ENCODE data around the gene LRRTM3.

The LRRTM3 gene

GRCh38 chr10:66981361-66982052, 55.7 kb downstream of the LRRTM3 start:
- no peaks in the 10 kb centered on the region for H3K4me1 Mint-ChIP-seq (ENCODE audit: low read depth)
- peaks cover 3% of the 10 kb centered on the region for H3K9me3 Mint-ChIP-seq (ENCODE audit: low read depth)
- H3K36me3 Mint-ChIP-seq: no peaks in the 10 kb centered on the region
- no peak overlapping the region for H3K4me3 Mint-ChIP-seq
- no peak overlapping the region for H3K27ac Mint-ChIP-seq
- no peaks in the 10 kb centered on the region for H3K27me3 Mint-ChIP-seq

GRCh38 chr10:66982053-66982420, 56.2 kb downstream of the LRRTM3 start:
- Mint-ChIP-seq H3K4me3 (no peak overlapping the region), H3K27ac (no peak overlapping the region), H3K9me3 (ENCODE audit: low read depth) (peaks cover 3% of the 10 kb centered on the region), H3K4me1 (ENCODE audit: low read depth) (no peaks in the 10 kb centered on the region), H3K27me3 (no peaks in the 10 kb centered on the region), H3K36me3 (no peaks in the 10 kb centered on the region)

GRCh38 chr10:66982792-66983474, 57.1 kb downstream of the LRRTM3 start:
- Mint-ChIP-seq H3K27ac (no peak overlapping the region), H3K27me3 (no peaks in the 10 kb centered on the region), H3K4me3 (no peak overlapping the region), H3K36me3 (no peaks in the 10 kb centered on the region), H3K9me3 (ENCODE audit: low read depth) (peaks cover 3% of the 10 kb centered on the region), H3K4me1 (ENCODE audit: low read depth) (no peaks in the 10 kb centered on the region)

- H3K36me3 Mint-ChIP-seq: no peaks in the 10 kb centered on the region
- peaks cover 3% of the 10 kb centered on the region for H3K9me3 Mint-ChIP-seq (ENCODE audit: low read depth)
- no peak overlapping the region for H3K27ac Mint-ChIP-seq
- no peak overlapping the region for H3K4me3 Mint-ChIP-seq
- no peaks in the 10 kb centered on the region for H3K27me3 Mint-ChIP-seq
- H3K4me1 Mint-ChIP-seq (ENCODE audit: low read depth): no peaks in the 10 kb centered on the region
These were observed 57.6 kb downstream of the LRRTM3 start for GRCh38 chr10:66983475-66983818.

GRCh38 chr10:66990143-66990830, 64.5 kb downstream of the LRRTM3 start:
- Mint-ChIP-seq H3K27me3 (no peaks in the 10 kb centered on the region), H3K27ac (no peak overlapping the region), H3K9me3 (ENCODE audit: low read depth) (no peaks in the 10 kb centered on the region), H3K4me3 (no peak overlapping the region), H3K36me3 (no peaks in the 10 kb centered on the region), H3K4me1 (ENCODE audit: low read depth) (no peaks in the 10 kb centered on the region)

- H3K36me3 Mint-ChIP-seq: no peaks in the 10 kb centered on the region
- no peaks in the 10 kb centered on the region for H3K9me3 Mint-ChIP-seq (ENCODE audit: low read depth)
- no peaks in the 10 kb centered on the region for H3K27me3 Mint-ChIP-seq
- no peak overlapping the region for H3K27ac Mint-ChIP-seq
- H3K4me3 Mint-ChIP-seq: no peak overlapping the region
- H3K4me1 Mint-ChIP-seq (ENCODE audit: low read depth): no peaks in the 10 kb centered on the region
These were observed 71.2 kb downstream of the LRRTM3 start for GRCh38 chr10:66996996-66997395.

- Mint-ChIP-seq H3K36me3 (no peaks in the 10 kb centered on the region), H3K27me3 (no peaks in the 10 kb centered on the region), H3K27ac (no peak overlapping the region), H3K9me3 (ENCODE audit: low read depth) (no peaks in the 10 kb centered on the region), H3K4me3 (no peak overlapping the region), H3K4me1 (ENCODE audit: low read depth) (no peaks in the 10 kb centered on the region)
These were observed 74.1 kb downstream of the LRRTM3 start for GRCh38 chr10:66999762-67000545.

- Mint-ChIP-seq H3K36me3 (no peaks in the 10 kb centered on the region), H3K27me3 (peaks cover 1% of the 10 kb centered on the region), H3K4me3 (no peak overlapping the region), H3K27ac (no peak overlapping the region), H3K9me3 (ENCODE audit: low read depth) (no peaks in the 10 kb centered on the region), H3K4me1 (ENCODE audit: low read depth) (no peaks in the 10 kb centered on the region)
These were observed 78.9 kb downstream of the LRRTM3 start for GRCh38 chr10:67004690-67005089.

GRCh38 chr10:67005981-67006380, 80.1 kb downstream of the LRRTM3 start:
- Mint-ChIP-seq H3K4me1 (ENCODE audit: low read depth) (no peaks in the 10 kb centered on the region), H3K4me3 (no peak overlapping the region), H3K27ac (no peak overlapping the region), H3K36me3 (no peaks in the 10 kb centered on the region), H3K27me3 (peaks cover 2% of the 10 kb centered on the region), H3K9me3 (ENCODE audit: low read depth) (no peaks in the 10 kb centered on the region)

GRCh38 chr10:67011480-67011879, 85.6 kb downstream of the LRRTM3 start:
- no peaks in the 10 kb centered on the region for H3K4me1 Mint-ChIP-seq (ENCODE audit: low read depth)
- no peaks in the 10 kb centered on the region for H3K36me3 Mint-ChIP-seq
- H3K9me3 Mint-ChIP-seq (ENCODE audit: low read depth): no peaks in the 10 kb centered on the region
- H3K27me3 Mint-ChIP-seq: peaks cover 2% of the 10 kb centered on the region
- H3K4me3 Mint-ChIP-seq: no peak overlapping the region
- no peak overlapping the region for H3K27ac Mint-ChIP-seq

- Mint-ChIP-seq H3K27me3 (peaks cover 2% of the 10 kb centered on the region), H3K4me1 (ENCODE audit: low read depth) (no peaks in the 10 kb centered on the region), H3K36me3 (no peaks in the 10 kb centered on the region), H3K4me3 (no peak overlapping the region), H3K9me3 (ENCODE audit: low read depth) (no peaks in the 10 kb centered on the region), H3K27ac (no peak overlapping the region)
These were observed 86.1 kb downstream of the LRRTM3 start for GRCh38 chr10:67011981-67012380.

- H3K4me3 Mint-ChIP-seq: no peak overlapping the region
- H3K27ac Mint-ChIP-seq: no peak overlapping the region
- peaks cover 1% of the 10 kb centered on the region for H3K27me3 Mint-ChIP-seq
- peaks cover 5% of the 10 kb centered on the region for H3K9me3 Mint-ChIP-seq (ENCODE audit: low read depth)
- no peaks in the 10 kb centered on the region for H3K36me3 Mint-ChIP-seq
- no peaks in the 10 kb centered on the region for H3K4me1 Mint-ChIP-seq (ENCODE audit: low read depth)
These were observed 89.4 kb downstream of the LRRTM3 start for GRCh38 chr10:67015225-67015624.

GRCh38 chr10:67017218-67017617, 91.4 kb downstream of the LRRTM3 start:
- Mint-ChIP-seq H3K9me3 (ENCODE audit: low read depth) (peaks cover 10% of the 10 kb centered on the region), H3K27me3 (peaks cover 1% of the 10 kb centered on the region), H3K27ac (no peak overlapping the region), H3K36me3 (no peaks in the 10 kb centered on the region), H3K4me3 (no peak overlapping the region), H3K4me1 (ENCODE audit: low read depth) (no peaks in the 10 kb centered on the region)

GRCh38 chr10:67022099-67022498, 96.3 kb downstream of the LRRTM3 start:
- Mint-ChIP-seq H3K4me1 (ENCODE audit: low read depth) (no peaks in the 10 kb centered on the region), H3K4me3 (no peak overlapping the region), H3K27ac (no peak overlapping the region), H3K9me3 (ENCODE audit: low read depth) (peaks cover 10% of the 10 kb centered on the region), H3K36me3 (no peaks in the 10 kb centered on the region), H3K27me3 (peaks cover 1% of the 10 kb centered on the region)

- Mint-ChIP-seq H3K27ac (no peak overlapping the region), H3K36me3 (no peaks in the 10 kb centered on the region), H3K27me3 (no peaks in the 10 kb centered on the region), H3K4me1 (ENCODE audit: low read depth) (no peaks in the 10 kb centered on the region), H3K9me3 (ENCODE audit: low read depth) (no peaks in the 10 kb centered on the region), H3K4me3 (no peak overlapping the region)
These were observed 108.0 kb downstream of the LRRTM3 start for GRCh38 chr10:67033878-67034277.
